Suprapubic skin (tissue), 4 donors: ENCODE data around the gene NCMAP. TPM values are rescaled to one million over a fixed set of nuclear protein-coding genes. Genes with fewer than 3 reads are reported as not detected.

Source experiments
- DNase-seq, 2 donors: peaks; one replicate each; pipeline ENCODE4 v3.0.0-alpha.2; 2019; ENCODE audit warnings: low spot score in 2 of 2
- H3K27ac ChIP-seq: fragments of 200-600 bp; sonication (generic); one replicate; pipeline ENCODE4 v1.5.1; 2019
- H3K27me3 ChIP-seq: fragments of 200-600 bp; sonication (generic); one replicate; pipeline ENCODE4 v1.5.1; 2019
- H3K36me3 ChIP-seq: fragments of 200-600 bp; sonication (generic); one replicate; pipeline ENCODE4 v1.5.1; 2019
- H3K4me1 ChIP-seq: fragments of 200-600 bp; sonication (generic); one replicate; pipeline ENCODE4 v1.5.1; 2019
- H3K4me3 ChIP-seq: fragments of 200-600 bp; sonication (generic); one replicate; pipeline ENCODE4 v1.5.1; 2019; ENCODE audit warnings: mild to moderate bottlenecking
- H3K9me3 ChIP-seq: fragments of 200-600 bp; sonication (generic); one replicate; pipeline ENCODE4 v1.5.1; 2019
- EP300 ChIP-seq: sonication (generic); formaldehyde crosslinking; IDR thresholded peaks from one replicate; pipeline ENCODE4 v1.6.1; 2017; ENCODE audit warnings: antibody characterized with exemption
- POLR2A ChIP-seq, 2 donors: fragments of 450-650 bp; IDR thresholded peaks; one replicate each; pipeline ENCODE4 v1.6.1; 2017; ENCODE audit warnings: antibody characterized with exemption in 2 of 2, mild to moderate bottlenecking in 2 of 2, moderate library complexity in 2 of 2
- POLR2AphosphoS5 ChIP-seq, 3 donors: sonication (generic); formaldehyde crosslinking; IDR thresholded peaks; one replicate each; pipeline ENCODE4 v1.6.1; 2017; ENCODE audit warnings: antibody characterized with exemption in 3 of 3
- WGBS: methylation state at CpG from one replicate; pipeline ENCODE4 v1.1.5; 2018; 5-methylcytosine and 5-hydroxymethylcytosine counted together
- total RNA-seq, 4 donors: library from RNA; depleted of rRNA; stranded (reverse); fragments of >200 nt; gene quantifications; one replicate each; pipeline ENCODE4 v1.1.0, GENCODE V29; 2016
- TF ChIP-seq, protein P1 (sequence below), 2 donors: fragments of 200-600 bp in 1 of 2; fragments of 450-650 bp in 1 of 2; sonication (generic) in 1 of 2; IDR thresholded peaks; one replicate each; pipeline ENCODE4 v1.5.1; 2016 to 2019; ENCODE audit warnings: antibody characterized with exemption in 2 of 2, mild to moderate bottlenecking in 1 of 2, moderate library complexity in 1 of 2

Gene NCMAP
- total RNA-seq, 4 donors from 2014 or later = 0.24 to 1.1 (median 0.34) TPM; not detected in 1

DNA sequence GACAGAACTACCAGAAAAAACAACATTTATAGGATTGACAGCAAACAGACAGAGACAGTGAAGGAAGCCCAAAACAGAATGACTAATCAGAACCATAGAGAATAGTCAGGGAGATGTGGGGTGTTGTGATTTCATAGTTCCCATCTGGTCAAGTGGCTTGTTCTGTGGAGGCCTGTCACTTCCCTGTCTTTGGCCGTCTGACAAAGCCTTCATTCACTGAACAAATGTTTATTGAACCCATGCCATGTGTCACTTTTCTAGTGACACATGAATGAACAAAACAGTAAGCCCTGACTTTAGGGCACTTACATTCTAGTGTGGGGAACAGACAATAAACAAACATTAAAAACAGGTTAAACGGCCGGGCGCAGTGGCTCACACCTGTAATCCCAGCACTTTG is 84.0 kb downstream of the NCMAP start:
- H3K4me1 ChIP-seq = peaks cover 19% of the 10 kb centered on the region
- H3K36me3 ChIP-seq = no peaks in the 10 kb centered on the region
- no peak overlapping the region for H3K4me3 ChIP-seq
- TF ChIP-seq, protein P1, sequence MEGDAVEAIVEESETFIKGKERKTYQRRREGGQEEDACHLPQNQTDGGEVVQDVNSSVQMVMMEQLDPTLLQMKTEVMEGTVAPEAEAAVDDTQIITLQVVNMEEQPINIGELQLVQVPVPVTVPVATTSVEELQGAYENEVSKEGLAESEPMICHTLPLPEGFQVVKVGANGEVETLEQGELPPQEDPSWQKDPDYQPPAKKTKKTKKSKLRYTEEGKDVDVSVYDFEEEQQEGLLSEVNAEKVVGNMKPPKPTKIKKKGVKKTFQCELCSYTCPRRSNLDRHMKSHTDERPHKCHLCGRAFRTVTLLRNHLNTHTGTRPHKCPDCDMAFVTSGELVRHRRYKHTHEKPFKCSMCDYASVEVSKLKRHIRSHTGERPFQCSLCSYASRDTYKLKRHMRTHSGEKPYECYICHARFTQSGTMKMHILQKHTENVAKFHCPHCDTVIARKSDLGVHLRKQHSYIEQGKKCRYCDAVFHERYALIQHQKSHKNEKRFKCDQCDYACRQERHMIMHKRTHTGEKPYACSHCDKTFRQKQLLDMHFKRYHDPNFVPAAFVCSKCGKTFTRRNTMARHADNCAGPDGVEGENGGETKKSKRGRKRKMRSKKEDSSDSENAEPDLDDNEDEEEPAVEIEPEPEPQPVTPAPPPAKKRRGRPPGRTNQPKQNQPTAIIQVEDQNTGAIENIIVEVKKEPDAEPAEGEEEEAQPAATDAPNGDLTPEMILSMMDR (IDR thresholded peaks at IDR 0.05) = no peak
- no peak for TF ChIP-seq POLR2A (IDR thresholded peaks at IDR 0.05)
- no peak for TF ChIP-seq EP300
- TF ChIP-seq POLR2AphosphoS5 (IDR thresholded peaks at IDR 0.05) = no peak
- no peaks in the 10 kb centered on the region for H3K9me3 ChIP-seq
- H3K27ac ChIP-seq = no peak overlapping the region
- WGBS = 64% methylated on average over 4 of the region's 4 CpGs
- no peak for DNase-seq
- no peaks in the 10 kb centered on the region for H3K27me3 ChIP-seq

GRCh38 chr1:24640288-24640687 is 84.4 kb downstream of the NCMAP start:
- H3K9me3 ChIP-seq = no peaks in the 10 kb centered on the region
- no peak for DNase-seq
- H3K27ac ChIP-seq = no peak overlapping the region
- TF ChIP-seq POLR2A (IDR thresholded peaks at IDR 0.05) (no peak), POLR2AphosphoS5 (IDR thresholded peaks at IDR 0.05) (no peak), EP300 (no peak)
- TF ChIP-seq, protein P1 (IDR thresholded peaks at IDR 0.05) = no peak
- no peaks in the 10 kb centered on the region for H3K36me3 ChIP-seq
- H3K4me3 ChIP-seq = no peak overlapping the region
- no peaks in the 10 kb centered on the region for H3K27me3 ChIP-seq
- WGBS = 68% methylated on average over 7 of the region's 7 CpGs
- peaks cover 24% of the 10 kb centered on the region for H3K4me1 ChIP-seq

DNA sequence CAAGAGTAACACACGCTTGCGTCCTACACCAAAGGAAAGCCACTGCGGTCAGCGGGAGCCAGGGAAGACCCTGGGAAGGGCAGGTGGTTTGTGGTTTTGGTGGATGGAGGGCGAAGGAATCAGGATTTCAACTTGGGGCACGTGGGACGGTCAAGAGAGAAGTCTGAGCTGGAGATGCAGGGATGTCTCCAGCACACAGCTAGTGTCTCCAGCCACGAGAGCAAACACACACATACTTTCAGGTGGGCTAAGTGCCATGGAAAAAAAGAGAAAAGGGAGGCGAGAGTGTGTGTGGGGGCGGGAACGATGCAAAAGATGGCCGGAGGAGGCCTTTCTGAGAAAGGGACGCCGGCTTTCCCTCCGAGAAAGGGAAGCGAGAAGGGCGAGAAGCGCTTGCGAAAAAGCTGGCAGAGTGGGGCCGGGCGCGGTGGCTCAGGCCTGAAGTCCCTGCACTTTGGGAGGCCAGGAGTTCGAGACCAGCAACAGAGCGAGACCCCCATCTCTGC is 85.8 kb downstream of the NCMAP start:
- Histone ChIP-seq H3K4me3 (peak overlapping the region; percentile 95), H3K27me3 (no peaks in the 10 kb centered on the region), H3K4me1 (peaks cover 29% of the 10 kb centered on the region), H3K9me3 (no peaks in the 10 kb centered on the region), H3K36me3 (peaks cover 8% of the 10 kb centered on the region), H3K27ac (peak overlapping the region; percentile 100)
- TF ChIP-seq, protein P1 (IDR thresholded peaks at IDR 0.05) = no peak
- TF ChIP-seq EP300 = no peak
- no peak for TF ChIP-seq POLR2A (IDR thresholded peaks at IDR 0.05)
- TF ChIP-seq POLR2AphosphoS5 (IDR thresholded peaks at IDR 0.05) = no peak
- DNase-seq = peak in 1 of 2 donors; percentile 76
- 21% methylated on average over 24 of the region's 24 CpGs for WGBS

DNA sequence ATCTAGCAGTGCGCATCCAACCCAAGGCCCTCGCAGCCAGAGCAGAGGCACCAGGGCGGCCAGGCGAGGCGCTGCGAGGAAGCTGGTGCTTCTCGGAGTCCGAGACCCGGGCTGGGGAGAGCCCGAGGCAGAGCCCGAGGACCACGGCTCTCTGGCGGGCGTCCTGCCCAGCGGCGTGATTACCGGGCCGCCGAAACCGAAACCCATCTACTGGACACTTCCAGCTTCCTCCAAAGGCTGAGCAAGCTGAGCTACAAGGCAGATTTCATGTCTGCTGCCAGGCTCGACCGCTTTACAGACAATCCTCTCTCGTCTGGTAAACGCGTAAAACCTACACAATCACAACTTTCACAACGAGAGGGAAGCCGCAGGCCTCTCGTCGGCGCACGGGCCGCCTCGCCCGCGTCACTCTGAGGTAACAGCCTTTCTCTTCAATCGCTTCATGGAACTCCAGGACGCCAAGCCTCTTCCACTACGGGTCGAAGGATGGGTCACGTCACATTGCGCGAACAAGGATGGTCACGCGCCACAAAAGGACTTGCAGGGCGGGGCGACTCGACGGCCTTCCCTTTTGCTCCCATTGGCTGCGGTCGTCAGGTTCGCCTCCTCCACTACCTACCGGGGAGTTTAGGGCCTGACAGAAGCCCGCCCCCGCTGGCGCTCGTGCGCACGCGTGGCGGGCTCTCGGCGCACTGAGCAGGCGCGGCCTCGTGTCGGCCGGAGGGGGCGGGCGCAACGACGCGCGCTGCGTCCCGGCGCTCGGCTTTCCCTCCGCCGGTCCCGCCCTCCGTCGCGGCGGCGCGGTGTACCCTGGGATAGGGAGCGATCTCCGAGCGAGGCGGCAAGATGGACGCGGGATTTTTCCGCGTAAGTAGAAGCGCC is 86.8 kb downstream of the NCMAP start, which contains the start of gene SRRM1:
Gene SRRM1, plus strand, starts transcription at position 822 of the 882 bp plus-strand sequence. Its CDS starts 25 bp downstream, at position 847.
- peak within 1 kb of the TSS; percentile 100 for H3K27ac ChIP-seq
- H3K4me1 ChIP-seq = peaks cover 29% of the 10 kb centered on the region
- peak; percentile 100 for DNase-seq
- no peaks in the 10 kb centered on the region for H3K9me3 ChIP-seq
- H3K27me3 ChIP-seq = no peaks in the 10 kb centered on the region
- peaks cover 17% of the 10 kb centered on the region for H3K36me3 ChIP-seq
- 0% methylated on average over 24 of the region's 95 CpGs for WGBS
- TF ChIP-seq POLR2A (IDR thresholded peaks at IDR 0.05) = peak; percentile 96 to 99
- TF ChIP-seq POLR2AphosphoS5 (IDR thresholded peaks at IDR 0.05) = peak; percentile 99 to 100 (median 99)
- TF ChIP-seq, protein P1 (IDR thresholded peaks at IDR 0.05) = no peak
- peak; percentile 51 for TF ChIP-seq EP300
- H3K4me3 ChIP-seq = peak within 1 kb of the TSS; percentile 95
